HG02884 (cell line): ENCODE data around the gene CEP131.

Source experiments
- ATAC-seq: cut with Tn5 transposase; IDR thresholded peaks from one replicate; pipeline ENCODE4 v1.9.1; 2021; ENCODE audit warnings: mild to moderate bottlenecking, moderate library complexity; ENCODE audit not compliant: unreplicated experiment

Gene CEP131

DNA sequence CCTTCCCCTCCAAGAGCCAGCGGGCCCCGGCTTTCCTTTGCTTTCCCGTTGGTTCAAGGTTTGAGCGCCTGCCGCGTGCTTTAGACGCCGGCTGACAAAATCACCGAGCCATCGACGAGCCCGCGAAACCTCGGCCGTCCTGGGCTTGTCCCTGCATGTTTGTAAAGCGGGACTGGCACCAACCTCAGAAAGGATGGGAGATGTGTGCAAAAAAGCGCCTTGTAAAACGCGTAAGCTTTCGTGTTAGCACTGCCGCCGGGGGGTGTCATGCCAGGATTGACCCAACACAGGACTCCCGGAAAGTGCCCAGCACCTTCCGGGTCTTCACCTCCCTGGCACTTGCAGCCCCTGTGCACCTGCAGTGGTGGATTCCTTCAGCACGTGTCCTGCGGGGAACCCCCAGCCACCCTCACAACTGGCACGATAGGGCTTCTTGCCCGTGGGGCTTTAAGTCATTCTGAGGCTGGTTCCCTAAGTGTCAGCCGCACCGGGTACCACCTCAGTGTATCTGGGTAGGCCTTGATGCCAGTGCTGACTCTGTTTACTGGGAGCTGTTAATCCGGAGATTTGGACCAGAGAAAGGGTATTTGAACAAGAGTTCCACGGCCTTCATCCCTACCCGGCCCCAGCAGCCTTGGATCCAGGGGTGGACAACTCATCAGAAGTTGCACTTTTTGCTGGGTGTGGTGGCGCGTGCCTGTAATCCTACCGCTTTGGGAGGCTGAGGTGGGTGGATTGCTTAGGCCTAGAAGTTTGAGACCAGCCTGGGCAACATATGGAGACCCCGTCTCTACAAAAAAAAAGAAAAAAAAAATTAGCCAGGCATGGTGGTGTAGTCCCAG lies 17.2 kb upstream of the CEP131 start:
- ATAC-seq = no peak

DNA sequence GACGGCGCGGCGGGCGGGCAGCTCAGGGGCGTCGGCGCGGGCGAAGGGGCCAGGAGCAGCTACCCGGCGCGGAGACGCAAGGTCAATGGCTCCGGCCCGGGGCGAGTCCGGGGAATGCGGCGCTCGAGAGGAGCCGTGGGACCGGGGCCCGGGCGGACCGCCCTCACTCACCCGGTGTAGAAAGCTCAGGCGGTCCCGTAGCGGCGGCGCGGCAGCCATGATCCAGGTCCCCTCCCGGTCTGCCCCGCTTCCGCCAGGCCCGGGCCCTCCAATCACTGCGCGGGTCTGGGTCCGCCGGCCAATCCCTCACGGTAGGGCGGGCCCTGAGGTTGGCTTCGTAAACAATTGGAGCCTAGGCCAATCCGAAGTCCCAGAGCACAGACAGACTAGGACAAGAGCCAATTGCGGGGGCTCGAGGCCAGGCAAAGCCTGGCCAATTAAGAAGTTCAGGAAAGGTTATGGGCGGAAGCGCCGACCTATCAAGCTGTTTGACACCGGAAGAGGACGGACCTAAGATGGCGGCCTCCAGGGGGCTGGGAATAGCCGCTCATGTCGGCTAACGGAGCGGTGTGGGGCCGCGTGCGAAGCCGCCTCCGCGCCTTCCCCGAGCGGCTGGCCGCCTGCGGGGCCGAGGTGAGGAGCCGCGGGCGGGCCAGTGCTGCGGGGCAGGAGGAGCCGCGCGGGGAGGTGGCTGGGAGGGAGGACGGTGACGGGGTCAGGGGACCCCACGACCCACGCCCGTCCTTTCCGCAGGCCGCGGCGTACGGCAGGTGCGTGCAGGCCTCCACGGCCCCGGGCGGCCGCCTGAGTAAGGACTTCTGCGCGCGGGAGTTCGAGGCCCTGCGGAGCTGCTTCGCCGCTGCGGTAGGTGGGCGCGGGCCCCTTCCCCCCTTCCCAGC lies 16.3 kb upstream of the CEP131 start, which contains the start of the genes NDUFAF8 and TEPSIN:
NDUFAF8 (plus strand) TSS at position 504 of the 899 bp plus-strand sequence; CDS start at position 550, 46 bp downstream.
TEPSIN (minus strand) TSS at position 241 of the 899 bp plus-strand sequence; CDS start at position 219, 22 bp downstream.
- ATAC-seq = peak; percentile 88

DNA sequence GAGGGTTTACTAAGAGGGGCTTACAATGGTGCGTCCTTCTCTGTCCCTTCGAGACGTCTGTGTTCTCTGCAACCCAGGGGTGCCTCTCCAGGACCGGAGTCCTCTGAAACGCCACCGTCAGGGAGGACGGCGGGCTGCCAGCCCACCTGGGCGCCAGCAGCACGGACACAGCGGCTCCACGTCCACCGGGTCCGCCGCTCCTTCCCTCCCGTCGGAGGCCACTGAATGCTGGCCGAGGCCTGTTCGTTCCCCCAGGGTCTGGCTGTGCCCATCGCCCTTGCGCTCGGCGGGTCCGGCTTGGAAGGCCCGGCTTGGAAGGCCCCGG lies 15.7 kb upstream of the CEP131 start:
- ATAC-seq = no peak

GRCh38 chr17:81237591-81238489 lies 15.1 kb upstream of the CEP131 start:
- ATAC-seq = no peak

- no peak for ATAC-seq
Measured at GRCh38 chr17:81236784-81237183, 14.0 kb upstream of the CEP131 start.

DNA sequence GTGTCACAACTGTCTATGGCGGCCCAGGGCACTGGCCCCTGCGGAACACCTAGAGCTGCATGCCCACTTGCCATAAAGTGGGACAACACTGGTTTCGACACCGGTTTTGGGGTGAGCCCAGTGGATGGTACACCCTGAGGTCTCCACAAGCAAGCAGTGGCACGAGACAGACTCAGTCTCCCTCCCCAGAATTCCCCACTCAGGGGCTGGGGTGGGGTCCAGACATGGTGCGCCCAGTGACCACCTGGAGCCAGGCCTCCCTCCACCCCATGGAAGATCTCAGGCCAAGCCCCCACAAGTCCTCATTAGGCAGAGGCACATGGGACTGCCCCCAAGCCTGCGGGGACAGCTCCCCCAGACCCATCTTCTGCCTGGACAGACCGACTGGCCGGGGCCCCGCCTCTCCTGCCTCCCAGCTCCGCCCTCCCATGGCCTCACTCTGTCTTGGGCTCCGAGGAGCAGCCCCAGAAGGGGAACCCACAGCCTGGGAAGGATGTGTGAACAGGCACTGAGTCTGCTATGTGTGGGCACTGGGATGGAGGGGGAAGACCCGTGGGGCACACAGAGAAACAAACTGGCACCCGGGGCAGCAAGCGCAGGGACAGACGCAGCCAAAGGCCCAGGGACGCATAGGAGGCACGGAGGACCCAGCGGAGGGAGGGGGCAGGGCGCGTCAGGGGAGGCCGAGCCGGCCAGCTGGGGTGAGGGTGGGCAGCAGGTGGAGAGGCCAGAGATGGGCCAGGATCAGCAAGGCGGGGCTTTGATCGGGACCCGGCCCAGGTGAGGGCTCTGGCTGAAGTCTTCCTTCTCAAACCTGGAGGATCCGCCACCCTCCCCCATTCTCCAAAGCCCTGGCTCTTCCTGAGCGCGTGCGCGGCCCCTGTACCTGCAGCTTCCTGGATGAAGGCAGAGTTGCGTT lies 13.3 kb upstream of the CEP131 start:
- no peak for ATAC-seq

GRCh38 chr17:81234940-81235821 lies 12.4 kb upstream of the CEP131 start:
- no peak for ATAC-seq

GRCh38 chr17:81234506-81234855 lies 11.7 kb upstream of the CEP131 start:
- no peak for ATAC-seq

- ATAC-seq = no peak
Measured at GRCh38 chr17:81233811-81234505, 11.2 kb upstream of the CEP131 start.

DNA sequence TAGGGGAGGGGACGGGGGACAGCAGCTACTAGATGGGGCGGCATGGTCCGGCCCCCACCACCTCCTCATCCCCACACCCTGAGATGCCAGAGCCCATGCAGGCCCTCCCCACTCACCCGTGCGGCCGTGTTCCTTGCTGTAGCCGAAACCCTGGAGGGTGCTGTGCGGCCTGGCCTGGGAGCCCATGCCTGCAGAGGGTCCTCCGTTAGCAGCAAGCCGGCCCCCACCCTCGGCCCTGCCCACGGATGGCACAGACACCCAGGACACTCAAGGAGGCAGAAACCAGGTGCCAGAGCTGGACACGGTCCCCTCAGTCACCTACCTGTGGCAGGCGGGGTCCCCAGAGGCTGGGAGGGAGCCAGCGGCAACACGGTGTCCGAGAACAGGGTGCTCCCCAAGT lies 10.6 kb upstream of the CEP131 start:
- no peak for ATAC-seq

GRCh38 chr17:81232616-81233241 lies 10.0 kb upstream of the CEP131 start:
- no peak for ATAC-seq

- ATAC-seq = no peak
Measured at GRCh38 chr17:81231766-81232581, 9.2 kb upstream of the CEP131 start.

GRCh38 chr17:81231121-81231645 lies 8.4 kb upstream of the CEP131 start:
- no peak for ATAC-seq

GRCh38 chr17:81230043-81230820 lies 7.5 kb upstream of the CEP131 start:
- no peak for ATAC-seq

DNA sequence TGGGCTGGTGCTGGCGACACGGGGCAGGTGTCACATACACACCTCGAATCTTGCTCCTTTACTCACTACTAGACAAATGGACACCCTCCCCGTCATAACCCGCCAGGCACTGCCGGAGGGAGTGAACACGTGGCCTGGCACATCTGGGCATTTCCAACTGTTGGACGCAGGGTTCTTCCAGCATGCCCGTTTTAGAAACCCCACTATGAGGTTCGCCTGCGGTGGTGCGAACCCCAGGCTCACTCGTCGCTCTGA lies 6.8 kb upstream of the CEP131 start:
- ATAC-seq = no peak
